HG03066 (cell line): ENCODE measurements around the gene PPFIA4.

Experiments used
- ATAC-seq: cut with Tn5 transposase; IDR thresholded peaks from one replicate; pipeline ENCODE4 v1.9.1; 2021; ENCODE audit warnings: low read depth; ENCODE audit not compliant: unreplicated experiment

Gene PPFIA4

DNA sequence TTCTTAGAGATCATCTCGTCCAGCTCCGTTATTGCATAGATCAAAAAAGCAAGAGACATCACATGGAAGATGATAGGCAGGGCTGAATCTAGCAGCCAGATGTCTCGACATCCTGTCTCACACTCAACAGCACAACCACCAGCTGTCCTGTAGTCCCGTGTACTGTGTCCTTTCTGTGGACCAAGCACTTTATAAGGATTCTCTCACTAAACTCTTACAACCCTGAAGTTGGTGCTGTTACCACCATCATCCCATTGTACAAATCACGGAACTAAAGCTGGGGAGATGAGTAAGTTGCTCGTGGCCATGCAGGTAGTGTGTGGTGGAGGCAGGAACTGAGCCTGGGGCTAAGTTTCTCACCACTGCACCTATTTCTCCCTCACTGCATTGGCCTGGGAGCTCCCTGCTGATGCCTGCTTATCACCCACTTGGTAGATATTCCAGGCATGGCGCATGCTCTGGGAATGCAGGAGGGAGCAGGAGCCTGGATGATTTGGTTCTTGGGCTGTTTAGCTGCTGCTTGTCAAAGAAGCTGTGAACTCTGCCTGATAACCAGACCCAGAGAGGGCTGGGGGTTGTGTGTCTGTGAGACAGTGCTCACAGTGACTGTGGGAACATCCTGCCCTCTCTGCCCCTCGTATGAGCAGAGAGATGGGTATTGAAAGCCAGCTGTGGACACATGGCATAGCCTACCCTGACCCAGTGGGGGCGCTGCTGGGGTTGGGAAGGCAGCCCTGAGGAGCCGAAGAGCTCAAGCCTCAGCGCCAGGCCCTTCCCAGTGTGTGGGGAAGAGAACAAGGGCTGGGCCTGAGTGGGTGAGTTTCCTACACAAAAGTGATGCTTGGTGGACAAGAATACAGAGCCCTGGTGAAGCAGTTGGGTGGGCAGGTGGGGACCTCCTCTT is 13.6 kb downstream of the PPFIA4 start:
- no peak for ATAC-seq

GRCh38 chr1:203040513-203041275 is 14.4 kb downstream of the PPFIA4 start:
- ATAC-seq = no peak

DNA sequence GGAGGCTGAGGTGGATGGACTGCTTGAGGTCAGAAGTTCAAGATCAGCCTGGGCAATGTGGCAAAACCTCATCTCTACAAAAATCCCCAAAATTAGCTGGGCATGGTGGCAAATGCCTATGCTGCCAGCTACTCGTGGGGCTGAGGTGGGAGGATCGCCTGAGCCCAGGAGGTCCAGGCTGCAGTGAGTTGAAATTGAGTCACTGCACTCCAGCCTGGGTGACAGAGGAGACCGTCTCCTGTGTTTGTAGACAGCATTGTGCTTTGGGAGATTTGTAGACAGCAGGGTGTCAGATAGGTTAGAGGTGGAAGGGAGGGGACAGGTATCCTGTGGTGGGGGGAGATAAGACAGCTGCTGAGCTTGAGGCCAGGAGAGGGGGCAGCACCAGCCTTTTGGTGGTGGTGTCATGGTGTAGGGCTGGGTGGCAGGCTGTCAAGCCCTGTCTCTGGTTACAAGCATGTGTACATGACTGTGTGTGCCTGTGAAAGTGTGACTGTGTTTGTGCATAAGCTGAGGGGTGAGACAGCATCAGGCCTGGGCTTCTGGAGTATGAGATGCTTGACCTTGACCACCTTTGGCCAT is 15.2 kb downstream of the PPFIA4 start:
- no peak for ATAC-seq

GRCh38 chr1:203043830-203044545 is 17.7 kb downstream of the PPFIA4 start:
- no peak for ATAC-seq

DNA sequence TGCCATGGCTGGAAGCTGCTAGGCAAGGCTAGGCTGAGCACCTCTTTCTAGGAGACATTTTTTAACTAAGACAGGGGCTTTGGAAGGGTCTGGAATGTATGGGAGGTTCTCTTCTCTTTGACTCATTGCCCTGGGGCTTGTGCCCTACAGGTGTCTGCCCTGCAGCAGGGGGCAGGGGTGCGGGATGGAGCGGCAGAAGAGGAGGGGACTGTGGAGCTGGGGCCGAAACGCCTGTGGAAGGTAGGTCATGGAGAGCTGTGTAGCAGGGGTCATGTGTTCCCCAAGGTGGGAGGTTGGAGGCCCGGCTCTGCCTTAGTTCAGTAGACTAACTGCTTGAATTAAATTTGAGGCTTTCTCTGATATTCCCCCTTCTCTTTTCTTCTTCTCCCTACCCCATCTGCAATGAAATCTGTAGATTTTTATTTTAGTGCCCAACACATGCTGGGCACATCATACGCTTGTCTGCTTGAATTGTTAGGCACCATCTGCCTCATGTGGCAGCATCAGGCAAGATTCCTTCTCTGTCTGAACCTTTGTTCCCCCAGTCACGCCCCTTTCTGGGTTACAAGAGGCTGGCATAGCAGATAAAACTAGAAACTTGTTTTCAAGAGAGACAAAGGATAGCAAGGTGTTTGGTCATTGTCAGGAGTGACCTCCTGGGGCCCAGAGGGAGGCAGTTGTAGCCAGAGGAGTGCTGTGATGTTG is 18.4 kb downstream of the PPFIA4 start:
- no peak for ATAC-seq

DNA sequence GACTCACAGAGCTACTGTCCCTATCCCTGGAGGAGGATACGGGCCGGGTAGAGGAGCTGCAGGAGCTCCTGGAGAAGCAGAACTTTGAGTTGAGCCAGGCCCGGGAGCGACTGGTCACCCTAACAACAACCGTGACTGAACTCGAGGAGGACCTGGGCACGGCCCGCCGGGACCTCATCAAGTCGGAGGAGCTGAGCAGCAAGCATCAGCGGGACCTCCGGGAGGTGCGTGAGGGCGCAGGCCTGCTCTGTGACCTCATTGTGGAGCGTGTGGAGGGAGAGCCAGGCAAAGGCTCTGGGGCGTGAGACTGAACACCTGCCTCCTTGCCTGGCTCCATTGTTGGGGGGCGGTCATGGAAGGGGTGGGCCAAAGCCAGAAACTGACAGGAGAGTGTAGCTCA is 19.0 kb downstream of the PPFIA4 start:
- ATAC-seq = no peak

GRCh38 chr1:203045821-203046594 is 19.7 kb downstream of the PPFIA4 start:
- no peak for ATAC-seq

DNA sequence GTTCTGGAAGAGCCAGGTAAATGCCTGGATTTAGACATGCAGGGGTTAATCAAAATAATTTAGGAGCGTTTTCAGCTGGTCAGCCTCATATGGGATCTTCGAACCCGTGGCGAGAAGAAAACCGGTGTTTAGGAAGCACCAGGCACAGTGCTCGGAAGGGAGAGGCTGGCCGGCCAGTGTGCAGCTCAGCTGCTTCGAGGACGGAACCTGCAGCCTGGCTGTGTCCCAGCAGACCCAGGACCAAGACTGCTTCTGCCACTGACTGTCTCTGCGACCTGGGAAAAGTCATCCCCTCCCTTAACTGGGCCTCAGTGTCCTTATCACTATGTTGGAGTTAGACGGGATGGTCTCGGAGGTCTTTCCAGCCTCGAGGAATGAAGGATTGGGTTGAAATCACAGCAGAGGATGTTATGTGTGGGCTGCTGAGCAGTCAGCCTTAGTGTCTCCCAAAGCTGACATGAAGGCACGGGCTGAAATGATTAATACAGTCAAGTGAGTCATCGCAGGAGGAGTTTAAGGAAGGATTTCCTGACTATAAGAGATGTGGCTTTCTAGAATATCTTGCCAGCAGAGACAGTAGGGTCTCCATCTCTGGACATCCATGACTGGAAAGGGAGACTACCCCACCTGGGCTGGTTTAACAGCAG is 20.8 kb downstream of the PPFIA4 start:
- no peak for ATAC-seq

GRCh38 chr1:203048086-203048485 is 21.8 kb downstream of the PPFIA4 start:
- ATAC-seq = no peak

GRCh38 chr1:203048555-203049051 is 22.3 kb downstream of the PPFIA4 start:
- no peak for ATAC-seq

- no peak for ATAC-seq
These were observed 22.8 kb downstream of the PPFIA4 start for GRCh38 chr1:203049077-203049476.

- no peak for ATAC-seq
These were observed 23.4 kb downstream of the PPFIA4 start for GRCh38 chr1:203049576-203050180.

DNA sequence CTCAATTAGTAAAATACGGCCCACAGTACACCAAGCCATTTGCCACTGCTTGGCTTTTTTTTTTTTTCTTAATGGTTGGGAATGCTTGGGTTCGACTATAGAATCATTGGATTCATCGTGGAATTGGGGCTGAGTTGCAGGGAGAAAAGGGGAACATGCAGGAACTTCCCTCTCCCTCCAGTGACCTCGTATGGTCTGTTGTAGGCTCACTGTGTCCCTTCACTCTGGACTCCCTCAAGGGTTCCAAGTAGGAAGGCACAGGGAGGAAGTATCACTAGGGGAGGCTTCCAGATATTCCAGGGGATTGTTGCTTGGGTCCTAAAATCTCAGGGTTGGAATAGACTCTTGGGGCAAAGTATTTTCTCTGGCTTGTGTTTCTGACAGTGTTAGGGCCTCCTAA is 24.5 kb downstream of the PPFIA4 start:
- ATAC-seq = no peak

GRCh38 chr1:203051841-203052324 is 25.6 kb downstream of the PPFIA4 start:
- no peak for ATAC-seq

GRCh38 chr1:203052601-203053000 is 26.3 kb downstream of the PPFIA4 start:
- ATAC-seq = no peak

DNA sequence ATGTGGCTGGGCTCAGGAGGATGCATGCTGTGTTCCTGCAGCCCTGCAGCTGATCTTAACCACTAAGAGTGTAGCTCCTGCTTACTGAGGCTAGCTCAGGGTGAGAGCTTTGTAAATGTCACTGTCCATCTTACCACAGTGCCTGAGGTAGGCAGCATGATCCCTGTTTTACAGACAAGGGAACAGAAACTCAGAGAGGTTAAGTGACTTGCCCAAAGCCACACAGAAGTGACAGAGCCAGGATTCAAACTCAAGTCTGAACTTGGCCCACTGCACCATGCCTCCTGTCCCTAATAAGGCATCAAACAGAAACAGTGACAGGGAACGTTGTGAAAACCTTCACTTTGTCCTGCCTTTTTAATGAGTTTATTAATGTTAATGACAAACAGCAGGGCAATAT is 27.9 kb downstream of the PPFIA4 start:
- ATAC-seq = no peak

GRCh38 chr1:203054642-203055041 is 28.4 kb downstream of the PPFIA4 start:
- ATAC-seq = no peak

DNA sequence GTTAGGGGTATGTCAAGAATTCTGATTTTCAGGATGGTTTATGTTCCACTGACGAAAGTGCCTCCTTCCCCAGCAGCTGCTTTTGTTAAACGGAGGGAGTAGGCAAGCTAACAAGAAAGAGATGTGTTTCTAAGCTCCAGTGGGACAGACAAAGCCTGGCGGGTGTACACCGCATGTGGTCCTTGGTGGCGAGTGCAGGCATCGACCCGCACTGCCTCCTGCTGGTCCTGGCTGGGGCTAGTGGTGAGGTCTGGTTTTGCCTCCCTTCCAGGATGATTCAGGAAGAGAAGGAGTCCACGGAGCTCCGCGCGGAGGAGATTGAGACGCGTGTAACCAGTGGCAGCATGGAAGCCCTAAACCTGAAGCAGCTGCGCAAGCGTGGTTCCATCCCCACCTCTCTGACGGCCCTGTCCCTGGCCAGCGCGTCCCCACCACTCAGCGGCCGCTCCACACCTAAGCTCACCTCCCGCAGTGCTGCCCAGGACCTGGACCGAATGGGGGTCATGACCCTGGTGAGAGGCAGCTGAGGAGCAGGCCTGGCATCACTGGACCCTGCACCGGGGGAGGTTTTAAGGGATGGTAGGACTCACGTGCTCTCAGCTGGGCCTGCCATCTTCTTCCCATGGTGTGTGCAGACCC is 29.0 kb downstream of the PPFIA4 start:
- no peak for ATAC-seq
